GM18519 (cell line): ENCODE measurements around the gene MRPL39.
A peak's percentile ranks its signal among the peaks of the same experiment; 100 is the strongest.

Source experiments
- ATAC-seq: cut with Tn5 transposase; IDR thresholded peaks from one replicate; pipeline ENCODE4 v1.9.1; 2021; ENCODE audit warnings: mild to moderate bottlenecking, moderate library complexity; ENCODE audit not compliant: unreplicated experiment, low FRiP score

The MRPL39 gene

GRCh38 chr21:25569711-25570110, 37.6 kb downstream of the MRPL39 start:
- ATAC-seq: no peak

- no peak for ATAC-seq
These were observed 38.2 kb downstream of the MRPL39 start for GRCh38 chr21:25569084-25569483.

- no peak for ATAC-seq
These were observed 39.0 kb downstream of the MRPL39 start for GRCh38 chr21:25568246-25568645.

GRCh38 chr21:25567472-25567871, 39.8 kb downstream of the MRPL39 start:
- no peak for ATAC-seq

- no peak for ATAC-seq
These were observed 40.6 kb downstream of the MRPL39 start for GRCh38 chr21:25566645-25567044.

- no peak for ATAC-seq
These were observed 41.7 kb downstream of the MRPL39 start for GRCh38 chr21:25565272-25566211.

GRCh38 chr21:25564349-25564948, 42.8 kb downstream of the MRPL39 start:
- ATAC-seq: no peak

GRCh38 chr21:25563361-25564116, 43.7 kb downstream of the MRPL39 start:
- ATAC-seq: no peak

- ATAC-seq: no peak
These were observed 44.6 kb downstream of the MRPL39 start for GRCh38 chr21:25562660-25563059.

- ATAC-seq: peak; percentile 30
These were observed 45.3 kb downstream of the MRPL39 start for GRCh38 chr21:25561668-25562641.

GRCh38 chr21:25560891-25561290, 46.4 kb downstream of the MRPL39 start:
- ATAC-seq: no peak

GRCh38 chr21:25560271-25560685, 47.0 kb downstream of the MRPL39 start:
- no peak for ATAC-seq

GRCh38 chr21:25559746-25560145, 47.5 kb downstream of the MRPL39 start:
- no peak for ATAC-seq

- ATAC-seq: no peak
These were observed 49.2 kb downstream of the MRPL39 start for GRCh38 chr21:25558123-25558522.

GRCh38 chr21:25557180-25557579, 50.1 kb downstream of the MRPL39 start:
- ATAC-seq: no peak

GRCh38 chr21:25556091-25556490, 51.2 kb downstream of the MRPL39 start:
- no peak for ATAC-seq

- no peak for ATAC-seq
These were observed 51.8 kb downstream of the MRPL39 start for GRCh38 chr21:25555492-25555891.

GRCh38 chr21:25552856-25553255, 54.4 kb downstream of the MRPL39 start:
- ATAC-seq: no peak

GRCh38 chr21:25551569-25551968, 55.7 kb downstream of the MRPL39 start:
- ATAC-seq: no peak
